ENCODE measurements around the gene SLAMF6. TPM values are rescaled to one million over a fixed set of nuclear protein-coding genes. Genes with fewer than 3 reads are reported as not detected.

SLAMF6 gene
- total and polyA plus RNA-seq, 2 donors (not counting 1 experiment from before 2014, with no cell fraction given), result not detected

DNA sequence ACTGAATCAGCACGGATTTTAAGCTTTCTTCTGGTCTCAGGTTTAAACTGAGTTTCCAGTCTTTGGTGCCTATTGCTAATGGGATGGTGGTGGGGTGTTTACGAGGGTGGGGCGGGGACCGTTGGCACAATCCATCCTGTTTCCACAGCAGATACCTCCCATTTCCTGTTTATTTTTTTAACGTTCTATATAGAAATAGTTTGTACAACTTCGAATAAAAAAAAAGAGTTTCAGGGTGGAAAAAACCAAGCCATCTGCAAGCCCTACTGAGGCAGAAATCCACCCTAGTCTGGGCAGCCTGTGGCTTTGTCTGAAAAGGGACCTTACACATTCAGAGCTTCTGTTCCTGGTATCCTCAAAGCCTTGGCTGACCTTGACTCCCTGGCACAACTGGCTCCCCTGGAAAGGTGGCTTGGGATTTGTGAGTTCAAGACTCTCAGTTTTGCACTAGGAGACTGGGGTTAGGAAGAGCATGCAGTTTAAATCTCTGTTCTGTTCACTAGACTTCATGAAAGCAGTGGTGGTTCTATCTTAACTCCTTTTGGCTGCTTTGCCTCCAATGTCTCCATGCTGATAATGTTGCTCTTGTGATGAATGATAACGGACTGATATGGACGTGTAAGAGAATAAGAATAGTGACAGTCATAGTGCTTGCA is 76.0 kb downstream of the SLAMF6 start:
- DNase-seq (ENCODE audit: low read depth in 2 of 2), result no peak
- Histone ChIP-seq H3K36me3 (ENCODE audit: control insufficient read depth, insufficient read depth, low read length) (no peaks in the 10 kb centered on the region), H3K9ac (ENCODE audit: insufficient read depth, low read length) (no peak overlapping the region), H3K27me3 (ENCODE audit: control insufficient read depth, insufficient read depth, low read length) (no peaks in the 10 kb centered on the region), H3K4me2 (ENCODE audit: extremely low read depth, insufficient read depth, low read length) (no peak overlapping the region), H3K79me2 (ENCODE audit: control insufficient read depth, insufficient read depth, low read length) (no peaks in the 10 kb centered on the region), H2AFZ (ENCODE audit: low read length) (no peak overlapping the region), H3K27ac (ENCODE audit: insufficient read depth, low read length) (no peak overlapping the region), H3K4me3 (replicated peaks in 1 of 4; ENCODE audit: control extremely low read depth in 1 of 4, insufficient read depth in 1 of 4, low read depth in 3 of 4, low read length in 4 of 4) (no peak overlapping the region), H4K20me1 (ENCODE audit: control insufficient read depth, extremely low read depth, insufficient read depth, low read length) (no peaks in the 10 kb centered on the region), H3K9me3 (ENCODE audit: control insufficient read depth, insufficient read depth, low read depth, low read length) (no peaks in the 10 kb centered on the region), H3K4me1 (ENCODE audit: control insufficient read depth, extremely low read depth, insufficient read depth, low read length) (no peaks in the 10 kb centered on the region)
- no peak for TF ChIP-seq CTCF (conservative IDR thresholded peaks at IDR 0.05 in 1 of 2, IDR thresholded peaks at IDR 0.05 in 1 of 2; ENCODE audit: low read depth in 1 of 2, low read length in 2 of 2)
- no peak for TF ChIP-seq EZH2 (IDR thresholded peaks at IDR 0.05; ENCODE audit: low read length, missing control alignments)

- Histone ChIP-seq H3K27ac (ENCODE audit: insufficient read depth, low read length) (no peak overlapping the region), H3K4me2 (ENCODE audit: extremely low read depth, insufficient read depth, low read length) (no peak overlapping the region), H3K36me3 (ENCODE audit: control insufficient read depth, insufficient read depth, low read length) (no peaks in the 10 kb centered on the region), H2AFZ (ENCODE audit: low read length) (no peak overlapping the region), H4K20me1 (ENCODE audit: control insufficient read depth, extremely low read depth, insufficient read depth, low read length) (no peaks in the 10 kb centered on the region), H3K79me2 (ENCODE audit: control insufficient read depth, insufficient read depth, low read length) (no peaks in the 10 kb centered on the region), H3K9ac (ENCODE audit: insufficient read depth, low read length) (no peak overlapping the region), H3K27me3 (ENCODE audit: control insufficient read depth, insufficient read depth, low read length) (no peaks in the 10 kb centered on the region), H3K9me3 (ENCODE audit: control insufficient read depth, insufficient read depth, low read depth, low read length) (no peaks in the 10 kb centered on the region), H3K4me3 (replicated peaks in 1 of 4; ENCODE audit: control extremely low read depth in 1 of 4, insufficient read depth in 1 of 4, low read depth in 3 of 4, low read length in 4 of 4) (no peak overlapping the region), H3K4me1 (ENCODE audit: control insufficient read depth, extremely low read depth, insufficient read depth, low read length) (no peaks in the 10 kb centered on the region)
- DNase-seq (ENCODE audit: low read depth in 2 of 2), result no peak
- no peak for TF ChIP-seq EZH2 (IDR thresholded peaks at IDR 0.05; ENCODE audit: low read length, missing control alignments)
Observed at GRCh38 chr1:160439718-160440117, 83.3 kb downstream of the SLAMF6 start.

DNA sequence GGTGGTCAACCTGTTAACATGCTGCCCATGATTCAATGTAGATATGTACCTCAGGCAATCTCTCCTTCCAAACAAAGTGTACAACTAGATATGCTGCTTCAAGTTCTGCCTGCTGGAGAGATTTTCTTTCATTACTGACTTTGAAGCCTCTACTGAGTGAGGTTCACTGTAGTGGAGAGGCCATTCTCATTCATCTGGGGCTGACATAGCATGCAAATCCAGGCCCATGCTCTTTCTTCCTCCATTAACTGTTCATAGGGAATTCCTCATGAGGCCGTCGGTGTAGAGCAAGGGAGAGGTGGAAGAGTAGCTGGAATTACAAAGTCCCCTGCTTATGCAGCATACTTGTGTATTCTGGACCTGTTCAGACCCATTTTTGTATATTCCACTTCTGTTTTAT is 84.1 kb downstream of the SLAMF6 start:
- Histone ChIP-seq H3K27me3 (ENCODE audit: control insufficient read depth, insufficient read depth, low read length) (no peaks in the 10 kb centered on the region), H3K4me3 (replicated peaks in 1 of 4; ENCODE audit: control extremely low read depth in 1 of 4, insufficient read depth in 1 of 4, low read depth in 3 of 4, low read length in 4 of 4) (no peak overlapping the region), H3K4me1 (ENCODE audit: control insufficient read depth, extremely low read depth, insufficient read depth, low read length) (no peaks in the 10 kb centered on the region), H3K27ac (ENCODE audit: insufficient read depth, low read length) (no peak overlapping the region), H2AFZ (ENCODE audit: low read length) (no peak overlapping the region), H3K36me3 (ENCODE audit: control insufficient read depth, insufficient read depth, low read length) (no peaks in the 10 kb centered on the region), H4K20me1 (ENCODE audit: control insufficient read depth, extremely low read depth, insufficient read depth, low read length) (no peaks in the 10 kb centered on the region), H3K9ac (ENCODE audit: insufficient read depth, low read length) (no peak overlapping the region), H3K9me3 (ENCODE audit: control insufficient read depth, insufficient read depth, low read depth, low read length) (no peaks in the 10 kb centered on the region), H3K79me2 (ENCODE audit: control insufficient read depth, insufficient read depth, low read length) (no peaks in the 10 kb centered on the region), H3K4me2 (ENCODE audit: extremely low read depth, insufficient read depth, low read length) (no peak overlapping the region)
- no peak for TF ChIP-seq CTCF (conservative IDR thresholded peaks at IDR 0.05 in 1 of 2, IDR thresholded peaks at IDR 0.05 in 1 of 2; ENCODE audit: low read depth in 1 of 2, low read length in 2 of 2)
- DNase-seq (ENCODE audit: low read depth in 2 of 2), result no peak
